Dermis lymphatic vessel endothelial cell (primary cell): ENCODE results near the gene TSR1. TPM values are rescaled to one million over a fixed set of nuclear protein-coding genes. Genes with fewer than 3 reads are reported as not detected.

Source experiments
- total RNA-seq: library from RNA; depleted of rRNA; stranded (reverse); fragments of >200 nt; gene quantifications from 2 replicates; pipeline ENCODE4 v1.2.1, GENCODE V29; 2014

The TSR1 gene
- 26.5 and 40.1 TPM in 2 replicates for total RNA-seq

GRCh38 chr17:2336215-2336851 is at the start of gene TSR1:
Gene TSR1 (minus strand): TSS chr17:2336457. CDS start chr17:2336427, 30 bp downstream.

DNA sequence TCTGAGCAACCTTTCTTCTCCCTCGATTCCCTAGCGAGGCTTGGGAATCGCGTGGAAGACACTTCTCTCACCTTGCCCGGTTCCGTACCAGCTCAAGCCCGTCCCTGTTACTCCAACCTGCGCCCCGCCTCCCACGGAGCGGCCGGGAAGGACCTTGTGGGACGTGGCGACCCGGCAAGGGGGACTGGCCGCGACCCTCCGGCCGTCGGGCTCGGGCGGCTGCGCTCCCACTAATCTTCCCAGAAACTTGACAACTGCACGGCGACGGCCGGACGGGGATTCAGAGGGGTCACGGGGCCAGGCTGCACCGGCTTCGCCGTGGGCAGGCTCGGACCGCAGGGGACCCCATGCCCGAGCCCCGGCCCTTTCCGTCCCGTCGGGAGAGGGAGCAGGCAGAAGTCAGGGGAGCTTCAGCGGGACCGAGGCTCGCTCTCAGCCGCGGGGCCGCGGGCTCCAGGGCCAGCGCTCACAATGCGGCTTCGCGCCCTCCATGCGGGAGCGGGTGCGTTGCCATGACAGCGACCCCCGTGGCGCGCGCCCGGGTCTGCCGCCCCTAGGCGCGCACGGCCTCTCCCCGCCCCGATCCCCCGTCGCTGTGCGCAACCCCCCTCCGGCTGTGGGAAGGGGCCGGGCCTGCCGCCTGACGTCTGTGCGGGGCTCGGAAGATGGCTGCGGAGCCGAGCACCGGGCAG is 741 bp upstream of the TSR1 start, which contains the start of gene SGSM2:
SGSM2 (plus strand) TSS at position 650 of the 692 bp plus-strand sequence. CDS start 188 bp downstream, outside the sequence.

DNA sequence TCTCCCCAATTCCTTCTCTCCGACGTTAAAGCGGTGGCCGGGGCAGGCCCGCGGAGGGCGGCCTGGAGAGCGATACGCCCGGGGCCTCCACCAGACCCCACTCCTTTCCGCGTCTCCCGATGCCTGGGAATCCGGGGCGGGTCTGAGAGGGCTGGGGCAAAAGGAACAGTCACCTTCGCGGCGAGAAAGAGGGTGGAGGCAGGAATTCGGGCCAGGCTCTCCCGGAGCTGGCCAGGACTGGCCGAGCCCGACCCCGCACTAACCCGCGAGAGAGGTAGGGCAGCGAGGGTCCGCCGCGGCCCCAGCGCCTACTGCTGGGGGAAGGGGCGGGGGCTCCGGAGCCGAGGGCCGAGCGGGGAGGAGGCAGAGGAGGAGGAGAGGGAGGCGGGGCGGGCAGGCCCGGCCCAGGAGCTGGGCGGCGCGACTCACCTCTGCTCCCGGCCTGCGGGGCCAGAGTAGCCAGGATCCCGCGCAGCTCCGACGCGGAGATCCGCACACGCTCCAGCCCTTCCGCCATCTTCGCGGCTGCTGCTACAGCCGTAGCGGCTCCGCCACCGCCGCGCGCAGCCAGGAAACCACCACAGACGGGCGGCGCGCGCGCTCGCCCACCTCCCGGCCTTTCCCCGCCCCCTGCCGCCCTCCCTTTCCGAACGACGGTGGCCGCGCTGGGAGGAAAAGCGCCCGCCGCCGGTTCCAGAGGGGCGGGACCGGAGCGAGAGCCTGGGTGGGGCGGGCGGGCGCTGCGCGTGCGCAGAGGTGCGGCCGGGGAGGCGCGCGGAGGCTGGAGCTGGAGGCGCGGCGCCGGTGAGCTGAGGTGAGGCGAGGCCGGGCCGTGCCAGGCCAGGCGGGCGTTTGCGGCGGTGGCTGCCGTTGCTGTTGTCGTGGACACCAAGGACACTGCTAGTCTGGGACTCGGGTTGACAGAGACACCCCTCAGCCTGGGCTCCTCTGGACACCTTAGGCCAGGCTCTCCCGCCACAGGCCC is 32.8 kb downstream of the TSR1 start, which contains the start of the genes SMG6 and SRR:
SMG6 (minus strand) TSS at position 582 of the 985 bp plus-strand sequence; CDS start at position 517, 65 bp downstream.
SRR (plus strand) TSS at position 747 of the 985 bp plus-strand sequence. CDS start 11,611 bp downstream, outside the sequence.

Other genes starting within 250 kb of the TSR1 start
- 20.5 and 29.8 TPM in 2 replicates for gene SMG6, start 32.7 kb downstream of the TSR1 start, total RNA-seq
- gene SRR, start 32.5 kb downstream of the TSR1 start, total RNA-seq = 12.2 and 15.0 TPM in 2 replicates
- gene SGSM2, start 1.0 kb upstream of the TSR1 start, total RNA-seq = 31.7 and 36.5 TPM in 2 replicates
- gene MNT, start 64.6 kb upstream of the TSR1 start, total RNA-seq = 3.3 and 3.4 TPM in 2 replicates
- 9.4 and 11.0 TPM in 2 replicates for gene METTL16, start 175.4 kb upstream of the TSR1 start, total RNA-seq